ENCODE results near the gene ABCA6.

The ABCA6 gene

DNA sequence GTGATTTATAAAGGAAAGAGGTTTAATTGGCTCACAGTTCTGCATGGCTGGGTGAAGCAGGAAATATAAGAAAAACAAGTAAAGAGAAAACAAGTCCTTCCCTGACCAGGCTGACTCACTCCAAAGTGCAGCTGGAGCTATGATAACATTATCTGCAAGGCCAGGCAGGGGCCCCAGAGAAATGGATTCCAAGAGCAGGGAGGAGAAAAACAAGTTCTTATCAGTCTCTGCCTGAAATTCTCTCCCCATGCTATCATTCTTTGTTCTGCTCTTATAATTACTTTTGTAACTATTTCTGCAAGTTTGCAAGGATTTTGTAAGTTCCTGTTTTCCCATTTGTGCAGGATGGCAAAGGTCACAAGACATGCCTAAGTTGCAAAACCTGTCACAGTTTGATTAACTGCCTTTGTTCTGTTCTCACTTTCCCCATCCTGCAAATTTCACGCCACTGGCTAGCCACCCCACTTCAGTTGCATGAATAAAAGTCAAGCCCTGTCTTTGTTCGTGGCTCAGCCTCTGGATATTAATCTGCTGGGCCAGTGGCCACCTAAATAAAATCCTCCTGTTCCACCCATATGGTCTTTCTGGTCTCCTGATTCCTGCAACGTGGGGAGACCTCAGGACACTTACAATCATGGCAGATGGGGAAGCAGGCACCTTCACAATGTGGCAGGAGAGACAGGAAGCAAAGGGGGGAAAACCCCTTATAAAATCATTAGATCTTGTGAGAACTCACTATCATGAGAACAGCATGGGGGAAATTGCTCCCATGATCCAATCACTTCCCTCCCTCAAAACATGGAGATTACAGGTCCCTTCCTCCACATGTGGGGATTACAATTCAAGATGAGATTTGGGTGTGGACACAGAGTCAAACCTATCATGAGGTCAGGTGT lies 94.1 kb downstream of the ABCA6 start:
- no peak for DNase-seq (ENCODE audit: low read depth, low spot score)

DNA sequence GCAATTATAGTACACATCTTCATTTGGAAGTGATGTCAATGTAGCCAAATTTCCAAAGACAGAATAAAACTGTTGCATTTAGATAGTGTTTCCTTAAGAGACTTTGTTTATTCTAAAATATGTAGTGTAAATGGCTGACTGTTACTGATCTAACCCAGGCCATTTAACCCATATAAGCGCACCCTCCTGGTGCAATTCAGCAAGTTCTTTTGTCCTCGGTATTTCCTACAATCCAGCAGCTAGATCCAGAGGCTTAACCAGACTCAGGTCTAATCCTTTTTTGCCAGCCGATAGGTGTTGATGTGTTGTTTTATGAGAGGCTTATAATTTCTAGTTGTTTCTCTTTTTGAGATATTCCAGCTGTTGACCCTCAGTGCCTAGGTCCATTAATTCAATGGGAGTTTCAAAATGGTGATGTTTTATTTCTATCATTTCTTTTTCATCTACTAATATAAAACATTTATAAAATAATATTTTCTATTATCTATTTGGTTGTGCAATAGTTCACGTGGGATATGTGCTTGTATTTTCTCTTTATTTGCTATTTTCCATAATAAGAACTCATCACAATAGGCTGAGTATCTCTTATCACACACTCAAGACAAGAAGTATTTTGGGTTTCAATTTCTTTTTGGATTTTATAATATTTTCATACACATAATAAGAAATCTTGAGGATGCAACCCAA lies 95.4 kb downstream of the ABCA6 start:
- DNase-seq (ENCODE audit: low read depth, low spot score): no peak

DNA sequence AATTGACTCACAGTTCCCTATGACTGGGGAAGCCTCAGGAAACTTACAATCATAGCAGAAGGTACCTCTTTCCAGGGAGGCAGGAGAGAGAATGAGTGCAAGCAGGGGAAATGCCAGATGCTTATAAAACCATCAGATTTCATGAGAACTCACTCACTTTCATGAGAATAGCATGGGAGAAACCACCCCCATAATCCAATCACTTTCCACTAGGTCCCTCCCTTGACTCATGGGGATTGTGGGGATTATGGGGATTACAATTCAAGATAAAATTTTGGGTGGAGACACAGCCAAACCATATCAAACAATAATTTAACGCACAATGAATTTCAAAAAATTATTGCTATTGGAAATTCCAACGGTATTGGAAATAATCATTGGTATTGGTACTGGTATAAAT lies 96.0 kb downstream of the ABCA6 start:
- DNase-seq (ENCODE audit: low read depth, low spot score): no peak

DNA sequence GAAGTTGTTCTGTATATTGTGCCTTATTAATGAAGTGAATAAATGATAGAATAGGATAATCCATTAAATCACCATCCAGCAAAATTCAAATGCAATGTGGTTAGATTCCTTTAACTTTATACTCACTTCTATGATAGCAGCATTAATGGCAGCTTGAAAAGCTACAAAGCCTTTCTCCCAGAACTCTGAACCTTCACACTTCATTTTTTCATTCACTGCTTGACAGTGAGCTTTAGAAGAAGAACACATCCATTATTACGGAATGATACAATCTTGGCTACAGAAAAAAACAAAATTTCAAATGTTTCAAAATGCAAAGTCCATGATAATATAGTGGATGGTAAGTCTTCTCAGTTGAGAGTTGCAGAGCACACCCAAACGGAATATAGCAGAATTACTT lies 97.3 kb downstream of the ABCA6 start:
- no peak for DNase-seq (ENCODE audit: low read depth, low spot score)

DNA sequence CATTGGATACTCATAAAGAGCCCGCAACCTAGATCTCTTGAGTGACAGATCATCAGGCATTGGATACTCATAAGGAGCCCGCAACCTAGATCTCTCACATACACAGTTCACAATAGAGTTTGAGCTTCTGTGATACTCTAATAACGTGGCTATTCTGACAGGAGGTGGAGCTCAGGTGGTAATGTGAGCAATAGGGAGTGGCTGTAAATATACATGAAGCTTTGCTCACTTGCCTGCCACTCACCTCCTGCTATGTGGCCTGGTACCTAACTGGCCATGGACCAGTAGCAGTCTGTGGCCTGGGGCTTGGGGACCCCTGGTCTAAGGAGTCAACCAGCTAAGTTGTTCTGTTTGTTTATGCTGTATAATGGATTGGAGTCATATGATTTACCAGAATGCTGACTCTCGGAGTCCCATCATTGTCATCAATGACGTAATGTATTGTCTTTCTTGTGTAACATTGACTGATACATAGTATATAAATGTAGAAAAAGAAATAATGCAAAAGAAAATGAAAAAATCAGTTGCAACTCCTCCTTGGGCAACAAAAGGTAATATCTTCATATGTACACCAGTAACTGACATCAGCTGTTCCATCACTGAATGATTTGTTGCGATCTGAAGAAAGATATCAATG lies 98.5 kb downstream of the ABCA6 start:
- DNase-seq (ENCODE audit: low read depth, low spot score): no peak

DNA sequence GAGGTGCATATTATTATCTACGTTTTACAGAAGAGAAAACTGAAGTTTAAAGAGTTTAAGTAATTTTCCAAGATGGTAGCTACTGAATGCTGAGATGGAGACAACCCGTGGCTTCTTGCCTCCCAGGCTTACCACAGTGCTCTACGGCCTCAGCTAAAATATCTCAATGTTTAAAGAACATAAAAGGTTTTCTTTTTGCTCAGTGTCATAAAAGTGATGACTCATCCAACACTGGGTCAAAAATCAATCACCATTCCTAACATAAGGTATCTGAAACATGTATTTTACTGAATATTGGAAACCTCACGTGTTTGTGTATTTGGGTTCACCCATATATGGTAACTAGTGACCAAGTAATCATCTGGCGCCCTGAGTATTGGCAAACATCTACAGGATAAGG lies 99.4 kb downstream of the ABCA6 start:
- DNase-seq (ENCODE audit: low read depth, low spot score): no peak

DNA sequence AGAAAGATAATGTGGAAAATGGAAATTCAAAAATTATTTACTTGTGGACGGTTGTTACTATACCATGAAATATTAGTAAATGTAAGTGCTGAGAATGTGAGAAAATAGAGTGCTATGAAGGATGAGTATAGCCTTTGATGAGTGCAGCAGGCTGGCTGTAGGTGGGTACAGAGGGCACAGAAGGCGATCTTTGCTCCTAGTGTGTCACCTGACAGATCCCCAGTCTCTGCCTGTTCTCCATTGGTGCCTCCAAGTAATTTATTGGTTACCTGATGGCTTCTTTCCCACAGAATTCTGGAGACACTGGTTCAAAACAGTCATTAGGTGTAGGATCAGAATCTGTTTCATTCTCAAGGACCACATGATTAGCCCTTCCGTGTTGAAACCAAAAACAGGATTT lies 109.9 kb downstream of the ABCA6 start:
- DNase-seq (ENCODE audit: low read depth, low spot score): no peak

DNA sequence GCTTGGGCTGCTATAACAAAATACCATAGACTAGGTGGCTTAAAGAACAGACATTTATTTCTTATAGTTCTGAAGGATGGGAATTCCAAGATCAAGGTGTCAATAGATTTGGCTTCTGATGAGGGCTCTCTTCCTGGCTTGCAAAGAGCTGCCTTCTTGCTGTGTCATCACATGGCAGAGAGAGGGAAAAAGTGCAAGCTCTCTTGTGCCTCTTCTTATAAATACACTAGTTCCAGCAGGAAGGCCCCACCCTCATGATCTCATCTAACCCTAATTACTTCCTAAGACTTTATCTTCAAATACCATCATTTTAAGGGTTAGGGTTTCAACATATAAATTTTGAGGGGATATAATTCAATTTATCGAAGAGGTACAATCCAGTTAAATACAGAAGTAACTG lies 111.5 kb downstream of the ABCA6 start:
- DNase-seq (ENCODE audit: low read depth, low spot score): no peak
